ENCODE measurements around the gene WFIKKN2.
"Not testable (repeated sequence)": the region's sequence is repeated elsewhere in the genome, so short reads cannot be mapped to it uniquely, and the experiment has no call there.

DNA sequence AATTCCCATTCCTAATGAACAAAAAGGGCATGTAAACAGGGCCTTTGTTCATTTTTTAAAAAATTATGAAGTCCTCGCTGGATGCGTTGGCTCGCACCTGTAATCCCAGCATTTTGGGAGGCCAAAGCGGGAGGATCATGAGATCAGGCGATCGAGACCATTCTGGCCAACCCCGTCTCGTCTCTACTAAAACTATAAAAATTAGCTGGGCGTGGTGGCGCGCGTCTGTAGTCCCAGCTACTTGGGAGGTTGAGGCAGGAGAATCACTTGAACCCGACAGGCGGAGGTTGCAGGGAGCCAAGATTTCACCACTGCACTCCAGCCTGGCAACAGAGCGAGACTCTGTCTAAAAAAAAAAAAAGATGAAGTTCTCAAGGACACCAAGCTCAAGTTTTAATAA is 24.3 kb downstream of the WFIKKN2 start:
- TF ChIP-seq, protein P1, sequence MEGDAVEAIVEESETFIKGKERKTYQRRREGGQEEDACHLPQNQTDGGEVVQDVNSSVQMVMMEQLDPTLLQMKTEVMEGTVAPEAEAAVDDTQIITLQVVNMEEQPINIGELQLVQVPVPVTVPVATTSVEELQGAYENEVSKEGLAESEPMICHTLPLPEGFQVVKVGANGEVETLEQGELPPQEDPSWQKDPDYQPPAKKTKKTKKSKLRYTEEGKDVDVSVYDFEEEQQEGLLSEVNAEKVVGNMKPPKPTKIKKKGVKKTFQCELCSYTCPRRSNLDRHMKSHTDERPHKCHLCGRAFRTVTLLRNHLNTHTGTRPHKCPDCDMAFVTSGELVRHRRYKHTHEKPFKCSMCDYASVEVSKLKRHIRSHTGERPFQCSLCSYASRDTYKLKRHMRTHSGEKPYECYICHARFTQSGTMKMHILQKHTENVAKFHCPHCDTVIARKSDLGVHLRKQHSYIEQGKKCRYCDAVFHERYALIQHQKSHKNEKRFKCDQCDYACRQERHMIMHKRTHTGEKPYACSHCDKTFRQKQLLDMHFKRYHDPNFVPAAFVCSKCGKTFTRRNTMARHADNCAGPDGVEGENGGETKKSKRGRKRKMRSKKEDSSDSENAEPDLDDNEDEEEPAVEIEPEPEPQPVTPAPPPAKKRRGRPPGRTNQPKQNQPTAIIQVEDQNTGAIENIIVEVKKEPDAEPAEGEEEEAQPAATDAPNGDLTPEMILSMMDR (conservative IDR thresholded peaks at IDR 0.05; ENCODE audit: low read depth, low read length): not testable (repeated sequence)
- TF ChIP-seq MXI1 (IDR thresholded peaks at IDR 0.05; ENCODE audit: borderline replicate concordance, low read depth, low read length); POLR2A (IDR thresholded peaks at IDR 0.05; ENCODE audit: low read depth, low read length); CEBPB (IDR thresholded peaks at IDR 0.05; ENCODE audit: low read depth, low read length); MAZ (IDR thresholded peaks at IDR 0.05; ENCODE audit: borderline replicate concordance, low read depth, low read length): not testable (repeated sequence)
- TF ChIP-seq, protein P2, sequence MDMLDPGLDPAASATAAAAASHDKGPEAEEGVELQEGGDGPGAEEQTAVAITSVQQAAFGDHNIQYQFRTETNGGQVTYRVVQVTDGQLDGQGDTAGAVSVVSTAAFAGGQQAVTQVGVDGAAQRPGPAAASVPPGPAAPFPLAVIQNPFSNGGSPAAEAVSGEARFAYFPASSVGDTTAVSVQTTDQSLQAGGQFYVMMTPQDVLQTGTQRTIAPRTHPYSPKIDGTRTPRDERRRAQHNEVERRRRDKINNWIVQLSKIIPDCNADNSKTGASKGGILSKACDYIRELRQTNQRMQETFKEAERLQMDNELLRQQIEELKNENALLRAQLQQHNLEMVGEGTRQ (IDR thresholded peaks at IDR 0.05; ENCODE audit: low read depth, low read length): not testable (repeated sequence)

Measured in IMR-90 (cell line).